ENCODE measurements around the gene CEP126. TPM values are rescaled to one million over a fixed set of nuclear protein-coding genes. Genes with fewer than 3 reads are reported as not detected.

CEP126 gene
- polyA plus RNA-seq (2011; rRNA removed) (2.2 and 3.7 TPM in 2 replicates), polyA minus RNA-seq (2011; rRNA and poly(A)+ RNA removed) (1.2 and 2.0 TPM in 2 replicates)

- ChIA-PET CTCF (interaction anchor here (0.6 to 2.4 kb wide), 19 partner anchors 8 to 901 kb away, joined by 3 to 16 read pairs (median 4); no protein-coding TSS in a partner anchor), POLR2A (interaction anchor here (0.6 to 1.0 kb wide), 2 partner anchors 93 to 134 kb away, joined by 5 read pairs; no protein-coding TSS in a partner anchor)
- DNase-seq (ENCODE audit: low read depth, low spot score), result peak; percentile 81
- TF ChIP-seq CTCF (IDR thresholded peaks at IDR 0.05; ENCODE audit: low read depth, low read length), result peak; percentile 63
- Histone ChIP-seq H3K27me3 (ENCODE audit: control insufficient read depth, insufficient read depth, low read length) (no peaks in the 10 kb centered on the region), H3K9me3 (ENCODE audit: control insufficient read depth, insufficient read depth, low read length) (no peaks in the 10 kb centered on the region), H3K27ac (ENCODE audit: low read depth, low read length) (peak within 1 kb of the TSS; percentile 76), H3K4me3 (ENCODE audit: low read depth, low read length) (peak within 1 kb of the TSS; percentile 91)
Measured at GRCh38 chr11:101914738-101915426, at the start of gene CEP126. Gene CEP126 (plus strand): TSS chr11:101915010. CDS start chr11:101915285, 275 bp downstream.

- Histone ChIP-seq H3K9me3 (ENCODE audit: control insufficient read depth, insufficient read depth, low read length) (no peaks in the 10 kb centered on the region), H3K27ac (ENCODE audit: low read depth, low read length) (no peak overlapping the region), H3K4me3 (ENCODE audit: low read depth, low read length) (no peak overlapping the region), H3K27me3 (ENCODE audit: control insufficient read depth, insufficient read depth, low read length) (no peaks in the 10 kb centered on the region)
- POLR2A ChIA-PET, result no interaction called here
- CTCF ChIA-PET, result interaction anchor here (1.4 to 3.7 kb wide), 4 partner anchors 13 to 140 kb away, joined by 4 to 22 read pairs (median 4); partner anchors contain the start of gene CEP126
- TF ChIP-seq CTCF (IDR thresholded peaks at IDR 0.05; ENCODE audit: low read depth, low read length), result no peak
- DNase-seq (ENCODE audit: low read depth, low spot score), result no peak
Measured at GRCh38 chr11:101866619-101867491, 48.0 kb upstream of the CEP126 start.

- no peak for DNase-seq (ENCODE audit: low read depth, low spot score)
- ChIA-PET POLR2A (no interaction called here), CTCF (interaction anchor here (1.4 to 3.7 kb wide), 2 partner anchors 106 to 139 kb away, joined by 4 to 22 read pairs; no protein-coding TSS in a partner anchor)
- no peak overlapping the region for H3K27ac ChIP-seq (ENCODE audit: low read depth, low read length)
- no peaks in the 10 kb centered on the region for H3K27me3 ChIP-seq (ENCODE audit: control insufficient read depth, insufficient read depth, low read length)
- H3K9me3 ChIP-seq (ENCODE audit: control insufficient read depth, insufficient read depth, low read length), result no peaks in the 10 kb centered on the region
- TF ChIP-seq CTCF (IDR thresholded peaks at IDR 0.05; ENCODE audit: low read depth, low read length), result no peak
- no peak overlapping the region for H3K4me3 ChIP-seq (ENCODE audit: low read depth, low read length)
Measured at GRCh38 chr11:101867951-101868350, 46.9 kb upstream of the CEP126 start.

GRCh38 chr11:101870510-101870909, 44.3 kb upstream of the CEP126 start:
- no peak overlapping the region for H3K4me3 ChIP-seq (ENCODE audit: low read depth, low read length)
- no peak for DNase-seq (ENCODE audit: low read depth, low spot score)
- no peaks in the 10 kb centered on the region for H3K27me3 ChIP-seq (ENCODE audit: control insufficient read depth, insufficient read depth, low read length)
- H3K9me3 ChIP-seq (ENCODE audit: control insufficient read depth, insufficient read depth, low read length), result no peaks in the 10 kb centered on the region
- no peak overlapping the region for H3K27ac ChIP-seq (ENCODE audit: low read depth, low read length)
- ChIA-PET CTCF (interaction anchor here (0.5 to 7.8 kb wide), 5 partner anchors 9 to 414 kb away, joined by 3 to 58 read pairs (median 4); no protein-coding TSS in a partner anchor), POLR2A (no interaction called here)
- 0 out of 2 replicates have a peak, but pooled peaks have one; percentile 12 for TF ChIP-seq CTCF (IDR thresholded peaks at IDR 0.05; ENCODE audit: low read depth, low read length)
